HG02870 (cell line): Measurements from ENCODE around the gene UGP2.
"Not testable (repeated sequence)": the region's sequence is repeated elsewhere in the genome, so short reads cannot be mapped to it uniquely, and the experiment has no call there.

Experiments
- ATAC-seq: cut with Tn5 transposase; IDR thresholded peaks from one replicate; pipeline ENCODE4 v1.9.1; 2021; ENCODE audit warnings: mild to moderate bottlenecking, moderate library complexity; ENCODE audit not compliant: unreplicated experiment

Gene UGP2

GRCh38 chr2:63841254-63842022, at the start of gene UGP2:
TSS of gene UGP2 (plus strand) at chr2:63841896. CDS start at chr2:63842186, 290 bp downstream.
- peak; percentile 48 for ATAC-seq

DNA sequence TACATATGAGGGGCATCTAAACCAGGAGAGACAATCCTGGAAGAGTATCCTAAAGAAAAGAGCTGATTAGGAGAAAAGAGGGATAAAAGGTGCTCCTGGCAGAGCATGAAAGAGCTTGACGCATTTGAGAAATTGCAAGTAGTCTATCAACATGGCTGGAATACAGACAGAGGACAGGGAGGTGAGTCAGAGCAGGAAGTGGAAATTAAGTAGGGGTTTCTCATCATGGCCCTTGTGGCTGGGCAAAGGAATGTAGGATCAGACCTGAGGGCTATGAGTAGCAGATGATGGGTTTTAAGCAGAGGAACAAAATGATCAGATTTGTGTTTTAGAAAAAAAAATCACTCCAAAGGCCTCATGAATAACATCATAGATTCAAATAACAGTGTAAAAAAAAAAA, 49.2 kb upstream of the UGP2 start:
- no peak for ATAC-seq

GRCh38 chr2:63796366-63796765, 45.3 kb upstream of the UGP2 start:
- no peak for ATAC-seq

- no peak for ATAC-seq
Observed at GRCh38 chr2:63796796-63797195, 44.9 kb upstream of the UGP2 start.

DNA sequence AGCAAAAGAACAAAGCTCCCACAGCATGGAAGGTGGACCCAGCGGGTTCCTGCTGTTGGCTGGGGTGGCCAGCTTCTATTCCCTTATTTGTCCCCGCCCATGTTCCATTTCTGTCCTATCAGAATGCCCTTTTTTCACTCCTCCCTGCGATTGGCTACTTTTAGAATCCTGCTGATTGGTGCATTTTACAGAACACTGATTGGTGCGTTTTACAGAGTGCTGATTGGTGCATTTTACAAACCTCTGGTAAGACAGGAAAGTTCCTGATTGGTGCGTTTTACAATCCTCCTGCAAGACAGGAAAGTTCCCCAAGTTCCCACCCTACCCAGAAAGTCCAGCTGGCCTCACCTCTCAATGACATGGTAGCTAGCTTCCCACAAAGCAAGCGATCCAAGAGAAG, 40.2 kb upstream of the UGP2 start:
- ATAC-seq = no peak

DNA sequence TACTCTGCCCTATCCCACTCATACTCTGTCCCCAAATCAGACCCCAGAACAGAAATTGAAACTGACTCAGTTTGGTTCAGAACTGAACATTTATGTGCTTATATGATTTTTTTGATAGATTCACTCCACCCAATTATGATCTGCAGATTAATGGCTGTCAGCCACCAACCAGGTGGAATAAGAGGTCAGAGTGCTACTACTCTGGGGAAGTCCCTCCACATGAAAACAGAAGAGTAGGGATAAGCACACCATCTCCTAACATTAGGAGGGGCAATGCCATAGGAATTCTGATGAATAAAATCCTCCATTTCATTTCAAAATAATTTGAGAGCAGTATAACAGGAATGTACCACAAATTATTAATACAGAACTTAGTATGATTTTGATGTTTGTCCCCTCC, 36.3 kb upstream of the UGP2 start:
- no peak for ATAC-seq

- not testable (repeated sequence) for ATAC-seq
Observed at GRCh38 chr2:63808036-63808435, 33.7 kb upstream of the UGP2 start.

GRCh38 chr2:63808911-63809310, 32.8 kb upstream of the UGP2 start:
- not testable (repeated sequence) for ATAC-seq

DNA sequence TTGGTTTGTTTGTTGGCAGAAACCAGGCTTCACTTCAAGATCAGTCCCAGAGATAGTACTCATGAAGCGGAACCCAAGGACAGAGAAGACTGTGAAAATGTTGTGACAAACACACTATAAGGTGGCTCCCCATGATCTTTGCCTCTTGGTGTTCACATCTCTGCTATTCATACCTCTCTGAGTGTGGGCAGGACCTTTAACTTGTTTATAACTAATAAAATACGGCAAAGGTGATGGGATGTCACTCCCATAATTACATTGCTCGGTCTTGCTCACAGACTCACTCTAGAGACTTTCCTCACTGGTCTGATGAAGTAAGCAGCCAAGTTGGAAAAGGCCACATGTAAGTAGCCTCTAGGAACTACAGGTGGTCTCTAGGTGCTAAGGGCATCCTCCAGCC, 30.6 kb upstream of the UGP2 start:
- ATAC-seq = no peak

- not testable (repeated sequence) for ATAC-seq
Observed at GRCh38 chr2:63811870-63812269, 29.8 kb upstream of the UGP2 start.

DNA sequence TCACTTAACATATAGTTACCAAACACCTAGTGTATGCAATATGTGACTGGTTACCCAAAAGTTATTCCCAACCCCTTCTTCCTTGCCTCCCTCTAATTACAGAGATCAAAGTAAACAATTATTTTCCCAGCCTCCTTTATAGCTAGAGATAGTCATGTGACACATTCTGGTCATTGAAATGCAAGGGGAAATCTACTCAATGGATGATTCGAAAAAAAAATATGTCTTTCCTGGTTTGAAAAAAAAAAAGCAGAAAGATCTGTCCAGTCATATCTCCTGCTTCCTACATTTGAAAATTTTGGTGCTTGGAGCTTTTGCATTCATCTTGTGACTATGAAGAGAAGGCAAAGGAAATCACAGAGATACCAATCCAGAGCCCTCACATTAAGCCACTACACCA, 27.6 kb upstream of the UGP2 start:
- ATAC-seq = no peak

DNA sequence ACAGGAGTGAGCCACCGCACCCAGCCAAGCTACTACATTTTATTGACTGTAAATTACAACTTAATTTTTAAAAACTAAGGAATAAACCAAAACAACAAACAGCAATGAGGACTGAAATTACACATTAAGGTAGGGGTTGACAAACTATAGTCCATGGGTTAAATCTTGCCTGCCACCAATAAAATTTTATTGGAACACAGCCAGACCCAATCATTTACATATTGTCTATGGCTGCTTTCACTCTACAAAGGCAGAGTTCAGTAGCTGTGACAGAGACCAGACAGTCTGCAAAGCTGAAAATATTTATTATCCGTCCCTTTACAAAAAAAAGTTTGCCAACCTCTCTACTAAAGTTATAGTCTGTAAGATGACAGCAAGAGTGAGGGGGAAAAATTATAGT, 24.3 kb upstream of the UGP2 start:
- no peak for ATAC-seq

DNA sequence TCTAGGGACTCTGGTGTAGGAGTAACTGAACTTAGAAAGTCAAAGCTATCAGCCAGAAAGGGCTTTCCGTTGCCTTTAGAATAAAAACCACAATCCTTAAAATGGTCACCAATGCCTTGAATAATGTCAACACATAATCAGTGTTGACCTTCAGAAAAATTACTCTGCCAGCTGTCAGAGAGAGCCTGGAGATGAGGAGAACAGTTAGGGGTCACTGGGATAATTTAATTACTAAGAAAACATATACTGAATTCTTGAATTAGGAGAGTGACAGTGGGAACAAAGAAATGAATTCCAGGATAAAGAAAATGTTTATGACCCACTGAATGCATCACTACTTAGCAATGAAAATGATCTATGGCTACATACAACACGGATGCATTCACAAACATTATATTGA, 23.4 kb upstream of the UGP2 start:
- no peak for ATAC-seq

GRCh38 chr2:63819256-63819655, 22.4 kb upstream of the UGP2 start:
- no peak for ATAC-seq

GRCh38 chr2:63819765-63820717, 21.7 kb upstream of the UGP2 start:
- ATAC-seq = no peak

- no peak for ATAC-seq
Observed at GRCh38 chr2:63820969-63821368, 20.7 kb upstream of the UGP2 start.

- ATAC-seq = no peak
Observed at GRCh38 chr2:63821396-63821795, 20.3 kb upstream of the UGP2 start.

DNA sequence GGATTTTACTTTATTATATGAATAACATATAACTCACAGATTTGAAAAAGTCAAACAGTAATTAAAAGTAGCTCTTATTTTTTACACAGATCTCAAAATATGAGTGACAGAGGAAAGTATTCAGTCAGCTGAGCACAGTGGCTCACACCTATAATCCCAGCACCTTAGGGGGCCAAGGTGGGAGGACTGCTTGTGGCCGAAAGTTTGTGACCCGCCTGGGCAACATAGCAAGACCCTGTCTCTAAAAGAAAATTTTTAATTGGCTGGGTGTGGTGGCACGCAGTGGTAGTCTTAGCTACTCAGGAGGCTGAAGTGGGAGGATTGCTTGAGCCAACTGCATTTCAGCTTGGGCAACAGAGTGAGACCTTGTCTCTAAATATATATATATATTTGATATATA, 19.2 kb upstream of the UGP2 start:
- no peak for ATAC-seq

- ATAC-seq = no peak
Observed at GRCh38 chr2:63827749-63828148, 13.9 kb upstream of the UGP2 start.

DNA sequence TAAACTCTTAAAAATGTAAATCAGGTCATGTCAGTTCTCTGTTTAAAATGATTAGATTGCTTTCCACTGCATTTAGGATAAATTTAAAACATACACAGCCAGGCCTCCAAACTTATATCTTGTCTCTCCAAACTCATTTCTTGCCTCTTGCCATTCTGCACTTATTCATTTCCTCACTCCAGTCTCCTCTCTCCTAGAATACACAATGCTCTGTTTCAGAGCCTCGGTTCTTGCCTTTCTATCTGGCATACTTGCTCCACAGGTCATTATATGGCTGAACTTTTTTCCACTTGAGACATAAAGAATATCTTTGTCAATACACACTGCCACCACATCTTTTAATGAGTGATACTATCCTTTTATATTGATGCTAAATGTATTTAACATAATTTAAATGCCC, 10.5 kb upstream of the UGP2 start:
- no peak for ATAC-seq

GRCh38 chr2:63834401-63834800, 7.3 kb upstream of the UGP2 start:
- ATAC-seq = no peak

DNA sequence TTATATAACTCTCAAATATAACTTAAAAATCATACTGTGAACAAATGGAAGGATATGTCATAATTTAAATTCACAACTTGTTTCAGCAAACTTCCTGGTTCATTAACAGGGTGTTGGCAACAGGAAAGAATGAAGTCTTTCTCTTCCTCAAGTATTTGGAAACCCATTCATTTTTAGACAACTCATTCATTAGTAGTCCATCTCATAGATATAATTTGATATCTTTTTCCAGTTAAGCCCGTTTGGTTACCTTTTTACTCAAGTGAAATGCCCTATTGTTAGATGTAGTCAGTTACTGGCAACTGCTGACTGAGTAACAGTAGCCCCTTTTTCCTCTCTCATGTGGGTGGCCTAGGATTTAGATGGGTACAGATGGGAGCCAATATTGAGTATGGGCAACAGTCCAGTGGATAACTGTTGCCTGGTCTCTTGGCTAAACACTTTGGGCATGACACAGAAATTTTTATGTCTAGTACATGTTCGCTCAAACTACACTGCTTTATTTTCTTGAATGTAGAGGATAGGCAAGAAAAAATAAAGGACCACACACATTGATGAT, 4.6 kb upstream of the UGP2 start:
- ATAC-seq = no peak
